ENCODE measurements around the gene ADCY6.

Gene ADCY6

GRCh38 chr12:48827513-48828096 is 38.7 kb upstream of the ADCY6 start:
- DNase-seq (ENCODE audit: extremely low read depth, low read depth), result no peak
- no peak for TF ChIP-seq CTCF (IDR thresholded peaks at IDR 0.05; ENCODE audit: low read depth, low read length, missing control alignments)
- no peak overlapping the region for H3K4me3 ChIP-seq (replicated peaks; ENCODE audit: low read depth, low read length)

GRCh38 chr12:48827026-48827425 is 38.1 kb upstream of the ADCY6 start:
- no peak for TF ChIP-seq CTCF (IDR thresholded peaks at IDR 0.05; ENCODE audit: low read depth, low read length, missing control alignments)
- no peak for DNase-seq (ENCODE audit: extremely low read depth, low read depth)
- H3K4me3 ChIP-seq (replicated peaks; ENCODE audit: low read depth, low read length), result no peak overlapping the region

- no peak overlapping the region for H3K4me3 ChIP-seq (replicated peaks; ENCODE audit: low read depth, low read length)
- TF ChIP-seq CTCF (IDR thresholded peaks at IDR 0.05; ENCODE audit: low read depth, low read length, missing control alignments), result no peak
- DNase-seq (ENCODE audit: extremely low read depth, low read depth), result no peak
Measured at GRCh38 chr12:48826209-48826855, 37.4 kb upstream of the ADCY6 start.

GRCh38 chr12:48824905-48825304 is 36.0 kb upstream of the ADCY6 start:
- H3K4me3 ChIP-seq (replicated peaks; ENCODE audit: low read depth, low read length), result no peak overlapping the region
- DNase-seq (ENCODE audit: extremely low read depth, low read depth), result no peak
- TF ChIP-seq CTCF (IDR thresholded peaks at IDR 0.05; ENCODE audit: low read depth, low read length, missing control alignments), result no peak

- TF ChIP-seq CTCF (IDR thresholded peaks at IDR 0.05; ENCODE audit: low read depth, low read length, missing control alignments), result no peak
- no peak for DNase-seq (ENCODE audit: extremely low read depth, low read depth)
- H3K4me3 ChIP-seq (replicated peaks; ENCODE audit: low read depth, low read length), result no peak overlapping the region
Measured at GRCh38 chr12:48824112-48824511, 35.2 kb upstream of the ADCY6 start.

- no peak for TF ChIP-seq CTCF (IDR thresholded peaks at IDR 0.05; ENCODE audit: low read depth, low read length, missing control alignments)
- no peak overlapping the region for H3K4me3 ChIP-seq (replicated peaks; ENCODE audit: low read depth, low read length)
- DNase-seq (ENCODE audit: extremely low read depth, low read depth), result no peak
Measured at GRCh38 chr12:48823281-48823680, 34.4 kb upstream of the ADCY6 start.

GRCh38 chr12:48822711-48823110 is 33.8 kb upstream of the ADCY6 start:
- TF ChIP-seq CTCF (IDR thresholded peaks at IDR 0.05; ENCODE audit: low read depth, low read length, missing control alignments), result no peak
- DNase-seq (ENCODE audit: extremely low read depth, low read depth), result no peak
- H3K4me3 ChIP-seq (replicated peaks; ENCODE audit: low read depth, low read length), result no peak overlapping the region
